K562 (cell line): ENCODE results near the gene ARHGAP31. TPM values are rescaled to one million over a fixed set of nuclear protein-coding genes. Genes with fewer than 3 reads are reported as not detected.

Experiments
- DMBX1 ChIP-seq: fragments of 250-450 bp; sonication (Bioruptor Pico); IDR thresholded peaks from 2 replicates; pipeline ENCODE4 v1.8.0; 2022; ENCODE audit warnings: inconsistent platforms, mild to moderate bottlenecking, moderate library complexity, borderline replicate concordance
- KDM2B ChIP-seq: fragments of 250-450 bp; sonication (Bioruptor Pico); IDR thresholded peaks from 2 replicates; pipeline ENCODE4 v1.8.0; 2021; ENCODE audit warnings: mild to moderate bottlenecking, moderate library complexity
- POLR2G ChIP-seq: fragments of 200-400 bp; formaldehyde crosslinking; IDR thresholded peaks from 2 replicates; pipeline ENCODE4 v1.6.1; 2017; ENCODE audit warnings: low read depth, mild to moderate bottlenecking, antibody characterized with exemption, low read length, moderate library complexity
- SOX6 ChIP-seq: fragments of 450-650 bp; IDR thresholded peaks from 2 replicates; pipeline ENCODE4 v1.6.1; 2014; ENCODE audit warnings: mild to moderate bottlenecking
- ZKSCAN8 ChIP-seq: fragments of 200-800 bp; sonication (Bioruptor generic); IDR thresholded peaks from 2 replicates; pipeline ENCODE4 v1.6.1; 2016; ENCODE audit warnings: missing genetic modification characterization, missing compliant biosample characterization
- polyA plus RNA-seq, 8 experiments: library from polyadenylated mRNA; depleted of rRNA in 4 of 8; stranded (reverse) in 5 of 8; unstranded in 3 of 8; fragments of >200 nt; fragmentation: Nextera tagmentation in 2 of 8; fragmentation: Illumina TruSeq in 1 of 8; extraction: Ambion mirVana in 2 of 8; extraction: Trizol in 1 of 8; gene quantifications; 2 replicates each; pipeline versions ENCODE4 v1.2.1 to v1.2.3, GENCODE V29; 2011 to 2014; ENCODE audit warnings: inconsistent platforms in 1 of 8, missing spikeins in 1 of 8
- total RNA-seq, 7 experiments: library from RNA; depleted of rRNA in 6 of 7; stranded (reverse); fragments of >200 nt in 6 of 7; fragmentation: Illumina TruSeq in 2 of 7; extraction: Trizol in 2 of 7; gene quantifications; 2 replicates each; pipeline versions ENCODE4 v1.2.1 to v1.2.3, GENCODE V29; 2011 to 2021; ENCODE audit warnings: low replicate concordance in 1 of 7
- TF ChIP-seq, protein P1 (sequence below): fragments of 450-650 bp; IDR thresholded peaks from 2 replicates; pipeline ENCODE4 v1.6.1; 2016; ENCODE audit warnings: mild to moderate bottlenecking
- TF ChIP-seq, protein P2 (sequence below): IDR thresholded peaks from 2 replicates; pipeline ENCODE4 v1.6.1; 2016; ENCODE audit warnings: missing genetic modification characterization, missing compliant biosample characterization
- TF ChIP-seq, protein P3 (sequence below): sonication (generic); formaldehyde crosslinking; IDR thresholded peaks from 2 replicates; pipeline ENCODE4 v1.8.0; 2022; ENCODE audit warnings: mild to moderate bottlenecking, missing genetic modification reagents

Gene ARHGAP31
- total and polyA plus RNA-seq, 9 of the 15 experiments (the other 6 are each of a cell fraction or from before 2014, with no cell fraction given): under 0.01 to 0.13 (median 0.06) TPM; not detected in 5

DNA sequence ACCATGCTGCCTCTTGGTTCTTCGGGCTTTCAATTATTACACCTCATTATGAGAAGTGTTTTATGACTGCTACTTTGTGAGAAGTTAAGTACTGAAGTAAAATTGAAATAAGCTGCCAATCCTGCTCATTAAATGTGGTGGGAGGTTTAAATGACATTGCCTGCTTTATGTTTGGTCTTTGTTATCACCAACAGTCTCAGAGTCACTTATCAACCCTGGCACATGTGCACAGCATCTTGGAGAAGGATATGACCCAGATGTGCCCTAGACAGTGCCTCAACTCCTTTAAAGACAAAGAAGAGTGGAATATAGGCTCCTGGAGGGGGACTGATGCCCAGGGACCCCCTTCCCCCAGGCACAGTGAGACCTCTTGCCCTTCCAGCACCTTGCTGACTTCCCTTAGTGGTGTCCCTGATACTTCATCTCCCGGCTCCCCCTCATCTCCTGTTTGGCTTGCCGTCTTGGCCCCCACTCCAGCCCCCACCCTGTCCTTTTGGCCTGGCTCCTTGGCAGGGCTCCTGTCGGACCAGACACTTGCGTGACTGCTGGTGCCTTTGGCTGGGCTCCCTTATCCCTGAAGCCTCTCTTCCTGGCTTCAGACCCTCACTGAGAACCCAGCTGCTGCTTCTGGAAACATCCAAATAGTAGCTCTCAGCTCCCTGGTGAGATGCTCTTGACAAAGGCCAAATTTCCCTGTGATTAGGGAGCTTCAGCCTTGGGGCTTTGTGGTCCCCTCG, 39.8 kb downstream of the ARHGAP31 start (continued):
- TF ChIP-seq, protein P1, sequence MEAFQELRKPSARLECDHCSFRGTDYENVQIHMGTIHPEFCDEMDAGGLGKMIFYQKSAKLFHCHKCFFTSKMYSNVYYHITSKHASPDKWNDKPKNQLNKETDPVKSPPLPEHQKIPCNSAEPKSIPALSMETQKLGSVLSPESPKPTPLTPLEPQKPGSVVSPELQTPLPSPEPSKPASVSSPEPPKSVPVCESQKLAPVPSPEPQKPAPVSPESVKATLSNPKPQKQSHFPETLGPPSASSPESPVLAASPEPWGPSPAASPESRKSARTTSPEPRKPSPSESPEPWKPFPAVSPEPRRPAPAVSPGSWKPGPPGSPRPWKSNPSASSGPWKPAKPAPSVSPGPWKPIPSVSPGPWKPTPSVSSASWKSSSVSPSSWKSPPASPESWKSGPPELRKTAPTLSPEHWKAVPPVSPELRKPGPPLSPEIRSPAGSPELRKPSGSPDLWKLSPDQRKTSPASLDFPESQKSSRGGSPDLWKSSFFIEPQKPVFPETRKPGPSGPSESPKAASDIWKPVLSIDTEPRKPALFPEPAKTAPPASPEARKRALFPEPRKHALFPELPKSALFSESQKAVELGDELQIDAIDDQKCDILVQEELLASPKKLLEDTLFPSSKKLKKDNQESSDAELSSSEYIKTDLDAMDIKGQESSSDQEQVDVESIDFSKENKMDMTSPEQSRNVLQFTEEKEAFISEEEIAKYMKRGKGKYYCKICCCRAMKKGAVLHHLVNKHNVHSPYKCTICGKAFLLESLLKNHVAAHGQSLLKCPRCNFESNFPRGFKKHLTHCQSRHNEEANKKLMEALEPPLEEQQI: no peak
- TF ChIP-seq ZKSCAN8 (CRISPR knock-in tag): no peak
- TF ChIP-seq, protein P2, sequence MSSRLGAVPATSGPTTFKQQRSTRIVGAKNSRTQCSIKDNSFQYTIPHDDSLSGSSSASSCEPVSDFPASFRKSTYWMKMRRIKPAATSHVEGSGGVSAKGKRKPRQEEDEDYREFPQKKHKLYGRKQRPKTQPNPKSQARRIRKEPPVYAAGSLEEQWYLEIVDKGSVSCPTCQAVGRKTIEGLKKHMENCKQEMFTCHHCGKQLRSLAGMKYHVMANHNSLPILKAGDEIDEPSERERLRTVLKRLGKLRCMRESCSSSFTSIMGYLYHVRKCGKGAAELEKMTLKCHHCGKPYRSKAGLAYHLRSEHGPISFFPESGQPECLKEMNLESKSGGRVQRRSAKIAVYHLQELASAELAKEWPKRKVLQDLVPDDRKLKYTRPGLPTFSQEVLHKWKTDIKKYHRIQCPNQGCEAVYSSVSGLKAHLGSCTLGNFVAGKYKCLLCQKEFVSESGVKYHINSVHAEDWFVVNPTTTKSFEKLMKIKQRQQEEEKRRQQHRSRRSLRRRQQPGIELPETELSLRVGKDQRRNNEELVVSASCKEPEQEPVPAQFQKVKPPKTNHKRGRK (tag): no peak
- TF ChIP-seq KDM2B (CRISPR knock-in tag): no peak
- no peak for TF ChIP-seq SOX6
- no peak for TF ChIP-seq DMBX1
- TF ChIP-seq POLR2G: no peak
- TF ChIP-seq, protein P3, sequence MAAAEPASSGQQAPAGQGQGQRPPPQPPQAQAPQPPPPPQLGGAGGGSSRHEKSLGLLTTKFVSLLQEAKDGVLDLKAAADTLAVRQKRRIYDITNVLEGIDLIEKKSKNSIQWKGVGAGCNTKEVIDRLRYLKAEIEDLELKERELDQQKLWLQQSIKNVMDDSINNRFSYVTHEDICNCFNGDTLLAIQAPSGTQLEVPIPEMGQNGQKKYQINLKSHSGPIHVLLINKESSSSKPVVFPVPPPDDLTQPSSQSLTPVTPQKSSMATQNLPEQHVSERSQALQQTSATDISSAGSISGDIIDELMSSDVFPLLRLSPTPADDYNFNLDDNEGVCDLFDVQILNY (CRISPR knock-in tag): no peak
